T-helper 1 cell treated with Interleukin-12 subunit alpha and Interleukin-12 subunit beta and Interleukin-4 antibody, amounts not matched to agents 30 μg/mL and 1 μg/mL, for 36 hours (primary cell): ENCODE data around the gene ZNF688.
"Not testable (repeated sequence)": the region's sequence is repeated elsewhere in the genome, so short reads cannot be mapped to it uniquely, and the experiment has no call there.

ENCODE experiments used
- H3K27ac Mint-ChIP-seq: one replicate; pipeline ENCODE4 v1.8.0; 2021; ENCODE audit warnings: mild to moderate bottlenecking, mixed read lengths
- H3K27me3 Mint-ChIP-seq: one replicate; pipeline ENCODE4 v1.8.0; 2021; ENCODE audit warnings: low read depth, mixed read lengths
- H3K36me3 Mint-ChIP-seq: one replicate; pipeline ENCODE4 v1.8.0; 2021; ENCODE audit warnings: low read depth, mixed read lengths
- H3K4me1 Mint-ChIP-seq: one replicate; pipeline ENCODE4 v1.8.0; 2021; ENCODE audit warnings: low read depth, mixed read lengths
- H3K4me3 Mint-ChIP-seq: one replicate; pipeline ENCODE4 v1.8.0; 2021; ENCODE audit warnings: mild to moderate bottlenecking, moderate library complexity, mixed read lengths
- H3K9me3 Mint-ChIP-seq: one replicate; pipeline ENCODE4 v1.8.0; 2021; ENCODE audit warnings: mixed read lengths

Gene ZNF688

GRCh38 chr16:30555315-30556124, 16.0 kb downstream of the ZNF688 start:
- Mint-ChIP-seq H3K36me3 (peaks cover 26% of the 10 kb centered on the region), H3K27ac (peak overlapping the region; percentile 57), H3K27me3 (no peaks in the 10 kb centered on the region), H3K4me3 (peak overlapping the region; percentile 78), H3K4me1 (peaks cover 47% of the 10 kb centered on the region), H3K9me3 (no peaks in the 10 kb centered on the region)

GRCh38 chr16:30554557-30555314, 16.8 kb downstream of the ZNF688 start:
- no peaks in the 10 kb centered on the region for H3K27me3 Mint-ChIP-seq
- no peak overlapping the region for H3K4me3 Mint-ChIP-seq
- H3K36me3 Mint-ChIP-seq = peaks cover 26% of the 10 kb centered on the region
- H3K27ac Mint-ChIP-seq = peak overlapping the region; percentile 97
- no peaks in the 10 kb centered on the region for H3K9me3 Mint-ChIP-seq
- H3K4me1 Mint-ChIP-seq = peaks cover 47% of the 10 kb centered on the region

- Mint-ChIP-seq H3K27ac (peak overlapping the region; percentile 97), H3K36me3 (peaks cover 26% of the 10 kb centered on the region), H3K9me3 (no peaks in the 10 kb centered on the region), H3K4me3 (peak overlapping the region; percentile 2), H3K4me1 (peaks cover 45% of the 10 kb centered on the region), H3K27me3 (no peaks in the 10 kb centered on the region)
Measured at GRCh38 chr16:30553393-30553899, 18.1 kb downstream of the ZNF688 start.

GRCh38 chr16:30552956-30553355, 18.6 kb downstream of the ZNF688 start:
- peaks cover 45% of the 10 kb centered on the region for H3K4me1 Mint-ChIP-seq
- H3K36me3 Mint-ChIP-seq = peaks cover 26% of the 10 kb centered on the region
- peak overlapping the region; percentile 97 for H3K27ac Mint-ChIP-seq
- H3K27me3 Mint-ChIP-seq = no peaks in the 10 kb centered on the region
- H3K4me3 Mint-ChIP-seq = no peak overlapping the region
- H3K9me3 Mint-ChIP-seq = no peaks in the 10 kb centered on the region

GRCh38 chr16:30551781-30552180, 19.7 kb downstream of the ZNF688 start:
- no peaks in the 10 kb centered on the region for H3K9me3 Mint-ChIP-seq
- peaks cover 26% of the 10 kb centered on the region for H3K36me3 Mint-ChIP-seq
- H3K27ac Mint-ChIP-seq = peak overlapping the region; percentile 97
- peaks cover 45% of the 10 kb centered on the region for H3K4me1 Mint-ChIP-seq
- H3K27me3 Mint-ChIP-seq = no peaks in the 10 kb centered on the region
- H3K4me3 Mint-ChIP-seq = peak overlapping the region; percentile 63

- Mint-ChIP-seq H3K4me1 (peaks cover 38% of the 10 kb centered on the region), H3K36me3 (peaks cover 11% of the 10 kb centered on the region), H3K27me3 (no peaks in the 10 kb centered on the region), H3K9me3 (no peaks in the 10 kb centered on the region), H3K27ac (no peak overlapping the region), H3K4me3 (no peak overlapping the region)
Measured at GRCh38 chr16:30548416-30549253, 22.9 kb downstream of the ZNF688 start.

GRCh38 chr16:30546115-30546514, 25.4 kb downstream of the ZNF688 start:
- Mint-ChIP-seq H3K4me1 (peaks cover 16% of the 10 kb centered on the region), H3K9me3 (no peaks in the 10 kb centered on the region), H3K27ac (peak overlapping the region; percentile 2), H3K4me3 (no peak overlapping the region), H3K27me3 (no peaks in the 10 kb centered on the region), H3K36me3 (no peaks in the 10 kb centered on the region)

- Mint-ChIP-seq H3K27ac (no peak overlapping the region), H3K36me3 (peaks cover 4% of the 10 kb centered on the region), H3K4me1 (peaks cover 5% of the 10 kb centered on the region), H3K9me3 (no peaks in the 10 kb centered on the region), H3K4me3 (no peak overlapping the region), H3K27me3 (no peaks in the 10 kb centered on the region)
Measured at GRCh38 chr16:30543067-30543466, 28.4 kb downstream of the ZNF688 start.

- H3K9me3 Mint-ChIP-seq = no peaks in the 10 kb centered on the region
- H3K4me1 Mint-ChIP-seq = peaks cover 10% of the 10 kb centered on the region
- H3K27me3 Mint-ChIP-seq = no peaks in the 10 kb centered on the region
- no peak overlapping the region for H3K4me3 Mint-ChIP-seq
- H3K27ac Mint-ChIP-seq = no peak overlapping the region
- H3K36me3 Mint-ChIP-seq = peaks cover 4% of the 10 kb centered on the region
Measured at GRCh38 chr16:30541502-30542329, 29.8 kb downstream of the ZNF688 start.

- not testable (repeated sequence) for H3K9me3 Mint-ChIP-seq, H3K27me3 Mint-ChIP-seq, H3K4me3 Mint-ChIP-seq, H3K36me3 Mint-ChIP-seq, H3K27ac Mint-ChIP-seq
- peaks cover 12% of the 10 kb centered on the region for H3K4me1 Mint-ChIP-seq
Measured at GRCh38 chr16:30540916-30541464, 30.5 kb downstream of the ZNF688 start.

- H3K4me1 Mint-ChIP-seq = peaks cover 17% of the 10 kb centered on the region
- not testable (repeated sequence) for H3K27ac Mint-ChIP-seq, H3K9me3 Mint-ChIP-seq, H3K36me3 Mint-ChIP-seq, H3K27me3 Mint-ChIP-seq, H3K4me3 Mint-ChIP-seq
Measured at GRCh38 chr16:30539986-30540526, 31.5 kb downstream of the ZNF688 start.

GRCh38 chr16:30539000-30539964, 32.2 kb downstream of the ZNF688 start:
- Mint-ChIP-seq H3K4me3 (no peak overlapping the region), H3K27me3 (no peaks in the 10 kb centered on the region), H3K9me3 (no peaks in the 10 kb centered on the region), H3K4me1 (peaks cover 20% of the 10 kb centered on the region), H3K27ac (no peak overlapping the region), H3K36me3 (peaks cover 8% of the 10 kb centered on the region)
